ENCODE results near the gene CDH20. TPM values are rescaled to one million over a fixed set of nuclear protein-coding genes. Genes with fewer than 3 reads are reported as not detected.
A peak's percentile ranks its signal among the peaks of the same experiment; 100 is the strongest.

CDH20 gene
- total and polyA plus RNA-seq, 3 experiments from 2014 or later = 0.11 to 0.13 TPM; not detected in 1

DNA sequence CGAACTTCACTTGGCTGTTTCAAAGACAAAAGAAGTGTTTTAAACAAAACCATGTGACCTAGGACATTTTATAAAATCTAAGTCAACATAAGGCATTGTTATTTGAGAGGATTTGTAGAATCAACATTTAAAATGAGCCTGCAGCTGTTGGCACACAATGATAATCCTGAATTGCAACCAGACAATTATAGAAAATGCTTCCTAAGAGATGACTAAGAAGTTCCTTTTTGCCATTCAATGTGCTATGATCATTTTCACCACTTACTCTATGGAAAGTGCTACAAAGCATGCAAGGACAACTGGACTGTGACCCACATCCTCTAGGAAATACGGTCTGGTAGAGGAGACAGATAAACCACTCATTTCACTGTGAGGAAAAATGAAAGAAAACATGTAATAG, 246.4 kb downstream of the CDH20 start:
- POLR2A ChIA-PET = no interaction called here
- H3K4me3 Mint-ChIP-seq = no peak overlapping the region

DNA sequence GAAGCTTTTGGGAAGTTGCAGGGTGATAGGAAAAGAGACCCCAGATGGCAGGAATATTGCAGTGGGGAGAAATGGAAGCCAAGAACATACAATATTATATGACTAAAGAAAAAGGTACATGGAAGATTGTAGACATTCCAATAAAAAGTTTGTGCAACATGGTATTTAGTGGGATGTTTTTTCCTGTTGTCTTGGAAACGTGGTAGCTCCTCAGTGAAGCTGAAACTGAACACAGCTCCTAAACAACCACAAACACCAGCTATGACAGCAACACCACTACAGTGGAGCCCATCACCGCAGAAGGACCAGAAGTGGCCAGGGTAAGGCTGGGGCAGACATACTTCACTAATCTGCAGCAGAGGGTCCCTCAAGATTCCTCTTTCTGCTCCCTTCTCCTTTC, 246.8 kb downstream of the CDH20 start:
- H3K36me3 Mint-ChIP-seq = no peaks in the 10 kb centered on the region
- ChIA-PET POLR2A (no interaction called here), CTCF (interaction anchor here (1.0 to 4.1 kb wide), 2 partner anchors 27 to 552 kb away, joined by 3 to 24 read pairs; no protein-coding TSS in a partner anchor)
- H3K4me1 Mint-ChIP-seq = peaks cover 7 to 12% (median 7%) of the 10 kb centered on the region in 3 donors
- H3K9me3 Mint-ChIP-seq = no peaks in the 10 kb centered on the region
- Histone ChIP-seq H3K36me3 (ENCODE audit: insufficient read depth, low read length) (no peaks in the 10 kb centered on the region), H3K4me3 (ENCODE audit: low read length) (no peak overlapping the region), H3K4me1 (ENCODE audit: insufficient read depth, low read length) (peaks cover 5% of the 10 kb centered on the region), H3K27ac (ENCODE audit: low read depth, low read length) (no peak overlapping the region), H3K27me3 (ENCODE audit: insufficient read depth, low read length, poor library complexity, severe bottlenecking) (peaks cover 4% of the 10 kb centered on the region), H3K9me3 (ENCODE audit: low read length) (no peaks in the 10 kb centered on the region)
- H3K27ac Mint-ChIP-seq = no peak overlapping the region
- no peak overlapping the region for H3K4me3 Mint-ChIP-seq
- no peak for DNase-seq
- H3K27me3 Mint-ChIP-seq = peaks cover 19 to 46% of the 10 kb centered on the region in 2 donors

More for the DNA sequence above, 246.4 kb downstream of the CDH20 start:
- no peak overlapping the region for H3K4me3 ChIP-seq (ENCODE audit: low read length)
- Mint-ChIP-seq H3K4me1 (peaks cover 7 to 12% (median 7%) of the 10 kb centered on the region in 3 donors), H3K27me3 (peaks cover 19 to 46% of the 10 kb centered on the region in 2 donors), H3K27ac (no peak overlapping the region), H3K36me3 (no peaks in the 10 kb centered on the region), H3K9me3 (no peaks in the 10 kb centered on the region)
- DNase-seq = no peak
- H3K4me1 ChIP-seq (ENCODE audit: insufficient read depth, low read length) = peaks cover 5% of the 10 kb centered on the region
- H3K27me3 ChIP-seq (ENCODE audit: insufficient read depth, low read length, poor library complexity, severe bottlenecking) = peaks cover 4% of the 10 kb centered on the region
- CTCF ChIA-PET = interaction anchor here (4.1 kb wide), 1 partner anchor 552 kb away, joined by 24 read pairs; no protein-coding TSS in a partner anchor
- no peaks in the 10 kb centered on the region for H3K9me3 ChIP-seq (ENCODE audit: low read length)
- no peak overlapping the region for H3K27ac ChIP-seq (ENCODE audit: low read depth, low read length)
- no peaks in the 10 kb centered on the region for H3K36me3 ChIP-seq (ENCODE audit: insufficient read depth, low read length)

DNA sequence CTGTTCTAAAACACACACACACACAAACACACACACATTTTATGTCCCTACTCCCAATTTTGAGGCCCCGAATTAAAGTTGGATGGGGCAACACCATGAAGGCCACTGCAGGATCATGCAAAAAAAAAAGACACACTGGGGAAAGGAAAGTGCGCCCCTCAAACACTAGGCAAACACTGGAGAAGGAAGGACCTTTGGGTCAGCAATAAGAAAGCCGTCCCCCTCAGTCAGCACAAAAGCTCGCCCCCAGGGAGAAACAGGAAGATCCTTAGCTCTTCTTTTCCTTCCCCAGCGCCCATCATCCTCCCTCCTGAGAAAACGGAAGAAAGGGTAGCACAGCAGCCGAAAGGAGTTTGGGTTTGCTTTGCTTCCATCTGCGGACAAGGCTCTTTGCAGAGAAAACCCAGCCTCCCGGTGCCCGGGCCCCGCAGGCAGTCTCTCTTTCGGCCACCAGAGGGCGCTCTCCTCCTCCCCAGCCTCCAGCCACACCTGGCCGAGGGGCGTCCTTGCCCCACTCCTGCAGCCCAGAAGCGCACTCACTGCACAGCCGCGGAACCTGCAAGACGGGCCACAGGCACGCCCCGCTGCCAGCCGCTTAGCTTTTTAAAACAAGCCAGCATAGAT, 248.5 kb downstream of the CDH20 start:
- DNase-seq = peak; percentile 36 to 70 (median 45)
- peaks cover 4% of the 10 kb centered on the region for H3K27me3 ChIP-seq (ENCODE audit: insufficient read depth, low read length, poor library complexity, severe bottlenecking)
- no peak overlapping the region for H3K27ac ChIP-seq (ENCODE audit: low read depth, low read length)
- H3K36me3 Mint-ChIP-seq = no peaks in the 10 kb centered on the region
- H3K27me3 Mint-ChIP-seq = peaks cover 16 to 40% of the 10 kb centered on the region in 2 donors
- ChIA-PET POLR2A (no interaction called here), CTCF (interaction anchor here (0.7 to 4.1 kb wide), 11 partner anchors 9 to 789 kb away, joined by 3 to 24 read pairs (median 3); no protein-coding TSS in a partner anchor)
- H3K4me1 Mint-ChIP-seq = peaks cover 7 to 12% (median 7%) of the 10 kb centered on the region in 3 donors
- peak overlapping the region in 1 of 8 donors; percentile 17 for H3K27ac Mint-ChIP-seq
- no peaks in the 10 kb centered on the region for H3K36me3 ChIP-seq (ENCODE audit: insufficient read depth, low read length)
- peak overlapping the region in 2 of 7 donors; percentile 21 to 48 for H3K4me3 Mint-ChIP-seq
- H3K9me3 Mint-ChIP-seq = no peaks in the 10 kb centered on the region
- no peak overlapping the region for H3K4me3 ChIP-seq (ENCODE audit: low read length)
- no peaks in the 10 kb centered on the region for H3K9me3 ChIP-seq (ENCODE audit: low read length)
- peaks cover 5% of the 10 kb centered on the region for H3K4me1 ChIP-seq (ENCODE audit: insufficient read depth, low read length)

DNA sequence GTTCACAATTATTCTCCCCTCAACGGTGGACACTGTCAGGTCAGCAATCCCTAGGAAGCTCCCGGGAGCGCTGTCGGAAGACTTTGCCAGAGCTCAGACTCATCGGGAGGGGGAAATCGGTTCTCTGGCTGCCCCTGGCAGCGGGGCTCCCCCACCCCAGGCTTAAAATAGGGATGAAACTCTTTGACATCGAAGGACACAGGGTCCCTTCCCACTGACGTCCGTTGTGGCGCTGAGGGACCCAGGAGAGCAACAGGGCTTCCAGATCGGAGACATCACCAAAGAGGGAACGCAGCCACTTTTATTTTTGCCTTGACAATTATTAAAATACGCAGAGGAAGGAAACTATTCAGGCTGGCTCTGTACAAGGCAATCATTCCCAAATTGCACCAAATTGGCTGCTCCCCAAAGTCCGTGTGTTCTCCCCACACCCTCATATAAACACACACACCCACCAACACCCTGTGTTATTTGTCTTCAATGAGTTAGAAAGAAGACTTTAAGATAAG, 249.0 kb downstream of the CDH20 start:
- H3K27me3 Mint-ChIP-seq = peaks cover 16 to 40% of the 10 kb centered on the region in 2 donors

DNA sequence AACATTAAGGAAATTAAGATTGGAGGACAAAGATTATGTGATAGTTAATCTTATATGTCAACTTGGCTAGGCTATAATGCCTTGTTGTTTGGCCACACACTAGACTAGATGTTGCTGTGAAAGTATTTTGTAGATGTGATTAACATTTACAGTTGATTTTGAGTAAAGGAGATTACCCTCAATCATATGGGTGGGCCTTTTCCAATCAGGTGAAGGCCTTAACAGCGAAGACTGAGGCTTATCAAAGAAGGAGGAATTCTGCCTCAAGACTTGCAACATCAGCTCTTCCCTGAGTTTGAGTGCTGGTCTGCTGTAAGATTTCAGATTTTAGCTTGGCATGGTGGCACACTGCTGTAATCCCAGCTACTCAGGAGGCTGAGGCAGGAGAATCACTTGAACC, 250.3 kb downstream of the CDH20 start:
- CTCF ChIA-PET = interaction anchor here (1.0 to 4.1 kb wide), 2 partner anchors 543 to 548 kb away, joined by 4 to 24 read pairs; no protein-coding TSS in a partner anchor
- H3K4me1 ChIP-seq (ENCODE audit: insufficient read depth, low read length) = peaks cover 5% of the 10 kb centered on the region
- Mint-ChIP-seq H3K9me3 (no peaks in the 10 kb centered on the region), H3K27ac (no peak overlapping the region), H3K4me3 (no peak overlapping the region), H3K27me3 (peaks cover 16 to 43% of the 10 kb centered on the region in 2 donors), H3K36me3 (no peaks in the 10 kb centered on the region), H3K4me1 (peaks cover 7 to 12% (median 7%) of the 10 kb centered on the region in 3 donors)
- no peaks in the 10 kb centered on the region for H3K36me3 ChIP-seq (ENCODE audit: insufficient read depth, low read length)
- no peak for DNase-seq
- peaks cover 4% of the 10 kb centered on the region for H3K27me3 ChIP-seq (ENCODE audit: insufficient read depth, low read length, poor library complexity, severe bottlenecking)
- H3K9me3 ChIP-seq (ENCODE audit: low read length) = no peaks in the 10 kb centered on the region
- no peak overlapping the region for H3K27ac ChIP-seq (ENCODE audit: low read depth, low read length)
- no peak overlapping the region for H3K4me3 ChIP-seq (ENCODE audit: low read length)
- POLR2A ChIA-PET = no interaction called here

More for the DNA sequence above, 249.0 kb downstream of the CDH20 start:
- Histone ChIP-seq H3K9me3 (ENCODE audit: low read length) (no peaks in the 10 kb centered on the region), H3K36me3 (ENCODE audit: insufficient read depth, low read length) (no peaks in the 10 kb centered on the region), H3K4me1 (ENCODE audit: insufficient read depth, low read length) (peaks cover 5% of the 10 kb centered on the region), H3K27ac (ENCODE audit: low read depth, low read length) (no peak overlapping the region), H3K4me3 (ENCODE audit: low read length) (no peak overlapping the region), H3K27me3 (ENCODE audit: insufficient read depth, low read length, poor library complexity, severe bottlenecking) (peaks cover 4% of the 10 kb centered on the region)
- Mint-ChIP-seq H3K9me3 (no peaks in the 10 kb centered on the region), H3K4me1 (peaks cover 7 to 12% (median 7%) of the 10 kb centered on the region in 3 donors), H3K36me3 (no peaks in the 10 kb centered on the region), H3K27ac (no peak overlapping the region), H3K4me3 (peak overlapping the region in 1 of 7 donors; percentile 21)
- no peak for DNase-seq
- POLR2A ChIA-PET = no interaction called here
- CTCF ChIA-PET = interaction anchor here (0.7 to 4.1 kb wide), 11 partner anchors 10 to 788 kb away, joined by 3 to 24 read pairs (median 3); no protein-coding TSS in a partner anchor

DNA sequence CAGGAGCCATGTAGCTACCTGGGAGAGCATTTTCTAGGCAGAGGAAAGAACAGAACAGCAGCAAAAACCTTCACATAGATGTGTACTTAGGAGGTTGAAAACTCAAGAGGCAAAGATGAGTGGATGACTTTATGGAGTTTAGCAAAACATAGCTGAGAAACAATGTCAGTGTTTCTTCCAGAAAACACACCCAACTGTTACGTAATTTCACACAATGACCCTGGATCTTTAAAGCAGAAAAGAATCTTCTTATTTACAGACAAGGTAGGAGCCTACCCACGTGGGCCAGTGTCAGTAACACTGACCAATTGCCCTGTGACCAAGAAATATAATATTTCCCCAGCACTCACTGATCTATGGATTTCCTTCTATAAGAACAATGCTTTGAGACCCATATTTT, 254.6 kb downstream of the CDH20 start:
- no peaks in the 10 kb centered on the region for H3K9me3 ChIP-seq (ENCODE audit: low read length)
- no peaks in the 10 kb centered on the region for H3K4me1 ChIP-seq (ENCODE audit: insufficient read depth, low read length)
- no peak overlapping the region for H3K4me3 Mint-ChIP-seq
- H3K27ac Mint-ChIP-seq = no peak overlapping the region
- no peaks in the 10 kb centered on the region for H3K36me3 Mint-ChIP-seq
- no peak overlapping the region for H3K27ac ChIP-seq (ENCODE audit: low read depth, low read length)
- H3K27me3 ChIP-seq (ENCODE audit: insufficient read depth, low read length, poor library complexity, severe bottlenecking) = no peaks in the 10 kb centered on the region
- H3K4me3 ChIP-seq (ENCODE audit: low read length) = no peak overlapping the region
- no peaks in the 10 kb centered on the region for H3K9me3 Mint-ChIP-seq
- no peaks in the 10 kb centered on the region for H3K36me3 ChIP-seq (ENCODE audit: insufficient read depth, low read length)
- POLR2A ChIA-PET = no interaction called here
- CTCF ChIA-PET = no interaction called here
- H3K4me1 Mint-ChIP-seq = no peaks in the 10 kb centered on the region
- peaks cover 0 to 13% of the 10 kb centered on the region in 2 donors for H3K27me3 Mint-ChIP-seq
- no peak for DNase-seq

DNA sequence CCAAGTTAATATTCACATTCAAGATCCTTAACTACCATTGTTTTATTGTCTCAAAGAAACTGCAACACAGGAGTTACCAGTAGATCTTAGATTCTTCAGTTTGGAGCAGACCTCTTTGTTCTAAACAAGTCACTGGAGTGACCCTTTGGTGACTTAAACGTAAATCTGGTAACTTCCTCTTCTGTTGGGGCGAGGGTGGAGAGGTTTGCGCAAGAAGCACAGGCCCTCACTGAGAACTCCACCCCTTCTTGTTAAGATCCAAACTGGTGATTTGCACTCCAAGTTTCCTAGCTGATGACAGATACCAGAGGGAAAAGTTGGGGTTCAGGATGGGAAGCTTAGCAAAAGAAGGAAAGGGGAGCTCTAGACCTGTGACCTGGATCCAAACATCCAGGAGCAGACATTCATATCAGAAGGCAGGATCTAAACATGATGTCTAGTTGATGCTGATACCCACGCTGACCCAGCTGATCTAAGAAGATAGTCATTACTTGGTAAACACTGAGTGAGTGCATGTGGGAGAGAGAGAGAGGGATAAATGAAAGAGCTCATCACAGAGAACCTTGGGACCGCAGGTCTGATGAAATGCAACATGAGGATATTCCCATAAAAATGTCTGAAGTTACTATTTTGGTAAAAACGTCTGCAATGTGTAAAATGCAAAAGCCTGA, 256.0 kb downstream of the CDH20 start:
- POLR2A ChIA-PET = no interaction called here
- H3K27ac Mint-ChIP-seq = no peak overlapping the region
- CTCF ChIA-PET = no interaction called here

DNA sequence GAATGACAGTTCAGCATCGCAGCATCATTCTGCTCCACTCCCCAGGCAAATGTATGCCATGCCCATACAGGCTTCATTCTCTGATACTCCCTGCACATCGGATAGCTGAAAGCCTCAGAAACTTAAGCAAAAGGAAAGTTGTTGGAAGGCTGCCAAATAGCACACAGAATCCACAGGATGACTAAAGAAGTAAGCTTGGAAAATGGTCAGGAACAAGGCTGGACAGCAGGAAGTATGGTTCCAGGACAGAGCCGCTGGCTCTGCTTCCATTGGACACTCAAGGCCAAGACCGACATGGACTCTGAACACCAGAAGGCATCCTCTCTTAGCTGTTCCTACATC, 256.5 kb downstream of the CDH20 start:
- POLR2A ChIA-PET = no interaction called here

More for the DNA sequence above, 256.0 kb downstream of the CDH20 start:
- no peaks in the 10 kb centered on the region for H3K4me1 Mint-ChIP-seq
- H3K27me3 ChIP-seq (ENCODE audit: insufficient read depth, low read length, poor library complexity, severe bottlenecking) = no peaks in the 10 kb centered on the region
- no peaks in the 10 kb centered on the region for H3K4me1 ChIP-seq (ENCODE audit: insufficient read depth, low read length)
- no peak for DNase-seq
- no peaks in the 10 kb centered on the region for H3K36me3 ChIP-seq (ENCODE audit: insufficient read depth, low read length)
- H3K4me3 ChIP-seq (ENCODE audit: low read length) = no peak overlapping the region
- no peaks in the 10 kb centered on the region for H3K9me3 ChIP-seq (ENCODE audit: low read length)
- H3K36me3 Mint-ChIP-seq = no peaks in the 10 kb centered on the region
- H3K9me3 Mint-ChIP-seq = peaks cover 0 to 2% (median 0%) of the 10 kb centered on the region in 5 donors
- no peak overlapping the region for H3K4me3 Mint-ChIP-seq
- H3K27me3 Mint-ChIP-seq = peaks cover 0 to 8% of the 10 kb centered on the region in 2 donors
- no peak overlapping the region for H3K27ac ChIP-seq (ENCODE audit: low read depth, low read length)

More for the DNA sequence above, 256.5 kb downstream of the CDH20 start:
- Histone ChIP-seq H3K36me3 (ENCODE audit: insufficient read depth, low read length) (no peaks in the 10 kb centered on the region), H3K27ac (ENCODE audit: low read depth, low read length) (no peak overlapping the region), H3K27me3 (ENCODE audit: insufficient read depth, low read length, poor library complexity, severe bottlenecking) (no peaks in the 10 kb centered on the region), H3K4me1 (ENCODE audit: insufficient read depth, low read length) (no peaks in the 10 kb centered on the region), H3K4me3 (ENCODE audit: low read length) (no peak overlapping the region), H3K9me3 (ENCODE audit: low read length) (no peaks in the 10 kb centered on the region)
- Mint-ChIP-seq H3K4me3 (no peak overlapping the region), H3K27ac (no peak overlapping the region), H3K27me3 (peaks cover 0 to 8% of the 10 kb centered on the region in 2 donors), H3K9me3 (peaks cover 0 to 2% (median 0%) of the 10 kb centered on the region in 5 donors), H3K4me1 (no peaks in the 10 kb centered on the region), H3K36me3 (no peaks in the 10 kb centered on the region)
- DNase-seq = no peak
- CTCF ChIA-PET = no interaction called here
